ENCODE measurements around the gene DET1.
A peak's percentile ranks its signal among the peaks of the same experiment; 100 is the strongest.
"Not testable (repeated sequence)": the region's sequence is repeated elsewhere in the genome, so short reads cannot be mapped to it uniquely, and the experiment has no call there.

The DET1 gene
- 0.20 to 1.9 (median 0.68) reads per million in 18 experiments for total RNA-seq

DNA sequence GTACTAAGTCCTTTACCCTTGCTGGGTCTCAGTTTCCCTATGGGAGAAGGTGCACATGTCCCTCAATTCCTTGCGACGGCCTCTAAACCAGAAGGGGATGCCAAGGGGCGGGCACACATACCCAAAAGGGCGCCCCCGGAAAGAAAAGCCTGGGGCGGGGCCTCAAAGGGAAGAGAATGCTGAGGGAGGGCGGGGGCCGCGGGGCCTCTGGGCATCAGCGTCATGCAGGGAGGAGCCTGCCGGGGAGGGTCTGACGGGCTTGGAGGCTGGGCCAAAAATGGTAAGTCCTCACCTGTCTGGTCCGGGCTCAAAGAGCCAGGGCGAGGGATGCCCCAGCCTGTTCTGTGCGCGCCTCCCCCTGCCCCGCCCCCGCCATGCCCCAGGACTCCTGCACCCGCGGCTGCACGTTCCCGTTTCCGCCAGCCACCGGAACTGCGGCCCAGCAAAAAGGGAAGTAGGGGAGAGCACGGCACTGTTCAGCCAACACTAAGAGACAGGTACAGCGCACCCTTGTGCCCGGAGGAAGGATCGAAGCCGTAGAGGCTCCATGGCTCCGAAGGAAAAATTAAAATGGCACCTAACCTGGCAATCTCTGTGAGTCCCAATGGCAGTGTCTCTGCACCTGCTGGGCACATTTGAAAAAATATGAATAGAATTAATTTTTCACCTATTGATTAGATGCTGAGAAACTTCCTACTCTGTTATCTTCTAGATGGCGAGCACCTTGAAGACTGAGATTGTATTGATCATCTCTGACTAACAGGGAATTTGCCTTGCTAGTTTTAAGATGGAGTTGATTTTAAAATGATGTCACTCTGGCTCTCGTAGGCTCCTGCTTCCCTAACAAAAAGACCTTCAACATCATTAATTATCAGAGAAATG is at the start of gene DET1:
TSS of gene DET1 (minus strand) at position 434 of the 882 bp plus-strand sequence. CDS start 14,976 bp downstream, outside the sequence.
- peak; percentile 94 for DNase-seq

DNA sequence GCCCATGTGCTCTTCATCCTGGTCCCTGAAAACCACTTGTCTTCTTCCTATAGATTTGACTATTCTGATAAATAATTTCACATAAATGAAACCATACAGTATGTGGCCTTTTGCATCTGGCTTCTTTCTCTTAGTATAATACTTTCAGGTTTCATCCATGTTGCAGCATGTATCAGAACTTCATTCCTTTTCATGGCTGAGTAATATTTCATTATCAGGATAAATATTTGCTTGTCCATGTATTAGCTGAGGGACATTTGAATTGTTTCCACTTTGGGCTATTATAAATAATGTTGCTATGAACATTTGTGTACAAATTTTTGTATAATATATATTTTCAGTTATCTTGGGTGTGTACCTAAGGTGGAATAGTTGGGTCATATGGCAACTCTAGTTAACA is 44.9 kb upstream of the DET1 start:
- DNase-seq, result no peak

DNA sequence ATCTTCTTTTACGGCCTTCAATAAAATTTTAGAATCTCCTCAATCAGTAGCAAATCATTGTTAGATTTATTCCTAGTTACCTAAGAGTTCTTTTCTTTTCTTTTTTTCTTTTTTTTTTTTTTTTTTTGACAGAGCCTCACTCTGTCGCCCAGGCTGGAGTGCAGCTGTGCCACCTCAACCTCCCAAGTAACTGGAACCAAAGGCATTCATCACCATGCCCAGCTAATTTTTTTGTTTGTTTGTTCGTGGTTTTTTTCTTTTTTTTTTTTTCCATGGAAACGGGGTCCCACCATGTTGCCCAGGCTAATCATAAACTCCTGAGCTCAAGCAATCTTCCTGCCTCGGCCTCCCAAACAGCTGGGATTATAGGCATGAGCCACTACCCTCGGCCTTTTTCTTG is 44.3 kb upstream of the DET1 start:
- no peak for DNase-seq

GRCh38 chr15:88586401-88587162 is 40.1 kb upstream of the DET1 start:
- no peak for DNase-seq

DNA sequence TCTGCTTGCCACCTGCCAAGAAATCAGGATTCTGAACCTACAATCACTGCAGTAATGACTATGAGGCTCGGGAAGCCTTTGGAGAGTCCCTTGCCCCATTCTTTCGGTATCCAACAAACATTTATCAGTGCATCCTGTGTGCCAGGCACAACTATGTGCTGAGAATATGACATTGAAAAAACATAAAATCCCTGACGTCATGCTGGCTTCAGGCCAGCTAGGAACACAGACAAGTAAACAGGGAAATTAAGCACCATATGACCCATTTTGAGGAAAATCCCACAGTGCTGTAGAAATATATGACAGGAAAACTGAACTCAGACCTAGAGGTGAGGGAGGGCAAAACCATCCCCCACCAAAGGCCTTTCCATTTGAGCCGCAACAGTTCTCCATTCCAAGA is 34.1 kb upstream of the DET1 start:
- no peak for DNase-seq

DNA sequence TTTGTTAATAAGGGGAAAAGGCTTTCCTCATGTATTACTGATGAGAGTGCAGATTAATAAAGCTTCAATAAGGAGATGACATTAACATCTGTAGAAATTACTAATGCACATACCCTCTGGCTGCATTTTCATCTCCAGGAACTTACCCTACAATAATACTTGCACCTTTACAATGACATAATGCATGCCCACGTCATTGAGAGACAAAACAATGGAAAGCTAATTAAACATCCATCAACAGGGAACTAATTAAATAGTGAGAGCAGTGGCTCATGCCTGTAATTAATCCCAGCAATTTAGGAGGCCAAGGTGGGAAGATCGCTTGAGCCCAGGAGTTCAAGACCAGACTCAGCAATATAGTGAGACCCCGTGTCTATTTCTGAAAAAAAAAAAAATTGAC is 32.8 kb upstream of the DET1 start:
- DNase-seq, result no peak

GRCh38 chr15:88574655-88575054 is 28.2 kb upstream of the DET1 start:
- no peak for DNase-seq

DNA sequence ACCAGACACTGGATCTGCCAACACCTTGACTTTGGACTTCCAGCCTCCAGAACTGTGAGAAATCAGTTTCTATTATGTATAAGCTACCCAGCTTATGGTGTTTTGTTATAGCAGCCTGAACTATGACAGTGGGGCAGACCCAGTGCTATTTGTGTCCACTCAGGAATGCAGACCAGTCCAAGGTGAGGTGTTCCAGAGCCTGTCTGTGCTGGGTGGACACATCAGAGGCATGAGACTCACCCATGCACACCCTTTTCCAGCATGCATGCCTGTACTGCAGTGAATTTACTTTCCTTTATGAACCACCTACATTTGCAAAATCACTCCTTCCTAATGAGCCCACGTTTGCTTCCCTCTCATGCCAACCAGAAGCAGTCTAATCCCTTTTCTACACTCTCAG is 27.6 kb upstream of the DET1 start:
- no peak for DNase-seq

DNA sequence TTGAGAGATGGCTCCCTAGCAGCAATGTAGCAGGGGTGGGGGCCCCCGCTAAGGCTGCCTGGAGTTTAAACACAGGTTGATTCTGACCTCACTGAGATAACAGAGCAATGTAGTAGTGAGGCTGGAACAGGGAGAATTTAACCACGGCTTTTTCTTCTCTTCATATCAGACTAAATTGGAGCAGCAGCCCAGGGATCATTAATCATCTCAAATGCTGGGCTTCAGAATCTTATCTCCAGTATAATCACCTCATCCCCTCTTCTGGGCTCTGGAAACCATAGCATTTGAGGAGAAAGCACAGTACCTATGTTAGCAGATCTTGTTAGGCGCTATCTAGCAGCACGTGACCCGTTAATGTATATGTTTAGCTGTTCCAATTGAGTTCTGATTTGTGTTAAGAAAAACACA is 25.4 kb upstream of the DET1 start:
- DNase-seq, result no peak

DNA sequence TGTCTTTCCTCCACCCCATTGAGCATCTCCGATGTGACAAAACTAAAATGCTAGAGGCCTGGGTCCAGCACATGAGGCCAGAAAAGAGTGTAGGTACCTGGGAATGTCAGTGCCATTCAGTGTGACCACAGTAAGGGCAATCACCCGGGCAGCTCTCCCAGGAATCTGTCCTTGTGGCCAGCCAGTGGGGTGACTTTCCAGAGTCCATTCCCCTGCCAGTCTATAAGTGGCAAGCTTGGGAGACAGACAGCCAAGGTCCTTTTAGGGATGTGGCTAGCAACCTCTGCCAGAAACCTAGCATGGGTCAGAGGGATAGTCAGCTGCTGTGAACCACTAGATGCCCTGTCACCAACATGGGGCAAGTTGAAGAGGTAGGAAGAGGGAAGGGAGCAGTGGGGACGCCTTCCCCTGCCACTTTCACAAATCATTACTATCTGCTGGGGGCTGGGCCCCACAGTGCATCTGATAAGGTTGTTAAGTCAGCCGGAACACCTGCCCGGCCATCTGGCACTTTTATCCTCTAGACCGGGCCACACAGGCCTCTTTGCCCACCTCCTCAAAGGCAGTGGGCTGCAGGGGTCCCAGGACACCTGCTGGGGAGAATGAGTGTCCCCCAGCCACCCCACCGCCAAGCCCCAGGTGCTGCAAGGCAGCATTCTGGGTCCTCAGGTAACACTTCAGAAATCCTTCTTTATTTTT is 24.8 kb upstream of the DET1 start:
- DNase-seq, result no peak

- DNase-seq, result no peak
These were observed 22.1 kb upstream of the DET1 start for GRCh38 chr15:88568589-88568988.

DNA sequence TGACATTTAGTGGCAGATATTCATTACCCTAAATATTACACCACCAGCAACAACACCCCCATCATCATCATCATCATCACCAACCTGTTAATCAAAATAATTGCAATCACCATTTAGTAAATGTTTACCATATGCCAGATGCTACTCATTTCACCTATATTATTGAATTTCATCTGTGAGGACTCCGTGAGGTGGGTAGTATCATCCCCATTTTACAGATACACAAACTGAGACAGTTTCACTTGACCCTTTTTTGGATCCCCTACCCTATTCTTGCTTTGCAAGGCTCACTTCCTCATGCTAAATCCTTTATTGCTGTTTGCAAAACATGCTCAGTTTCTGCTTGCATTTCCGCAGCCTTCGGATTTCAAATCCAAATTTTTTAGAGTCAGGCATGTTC is 18.3 kb upstream of the DET1 start:
- DNase-seq, result no peak

GRCh38 chr15:88563638-88564037 is 17.2 kb upstream of the DET1 start:
- no peak for DNase-seq

DNA sequence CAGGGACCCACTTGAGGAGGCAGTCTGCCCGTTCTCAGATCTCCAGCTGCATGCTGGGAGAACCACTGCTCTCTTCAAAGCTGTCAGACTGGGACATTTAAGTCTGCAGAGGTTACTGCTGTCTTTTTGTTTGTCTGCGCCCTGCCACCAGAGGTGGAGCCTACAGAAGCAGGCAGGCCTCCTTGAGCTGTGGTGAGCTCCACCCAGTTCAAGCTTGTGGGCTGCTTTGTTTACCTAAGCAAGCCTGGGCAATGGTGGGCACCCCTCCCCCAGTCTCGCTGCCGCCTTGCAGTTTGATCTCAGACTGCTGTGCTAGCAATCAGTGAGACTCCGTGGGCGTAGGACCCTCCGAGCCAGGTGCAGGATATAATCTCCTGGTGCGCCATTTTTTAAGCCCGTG is 13.1 kb upstream of the DET1 start:
- not testable (repeated sequence) for DNase-seq

GRCh38 chr15:88558026-88558425 is 11.5 kb upstream of the DET1 start:
- DNase-seq, result not testable (repeated sequence)

DNA sequence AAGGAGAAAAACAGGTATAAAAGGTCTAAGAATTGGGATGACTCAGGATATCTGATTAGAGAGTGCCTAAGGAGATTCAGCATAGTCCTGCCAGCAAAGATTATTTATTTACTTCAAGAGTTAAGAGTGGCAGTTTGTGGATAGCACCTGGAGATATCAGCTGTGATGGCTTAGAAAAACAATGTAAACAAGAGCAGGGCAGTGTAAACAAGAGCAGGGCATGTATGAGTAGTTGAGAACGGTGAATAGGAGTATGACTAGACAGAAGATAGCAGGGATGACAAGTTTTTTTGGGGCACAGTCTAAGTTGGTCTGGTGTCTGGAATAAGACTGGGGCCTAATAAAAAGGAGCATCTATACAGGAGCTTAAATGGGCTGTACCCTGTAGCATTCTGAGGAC is 1.5 kb upstream of the DET1 start:
- not testable (repeated sequence) for DNase-seq

- not testable (repeated sequence) for DNase-seq
These were observed 768 bp downstream of the DET1 start for GRCh38 chr15:88545578-88546247.

DNA sequence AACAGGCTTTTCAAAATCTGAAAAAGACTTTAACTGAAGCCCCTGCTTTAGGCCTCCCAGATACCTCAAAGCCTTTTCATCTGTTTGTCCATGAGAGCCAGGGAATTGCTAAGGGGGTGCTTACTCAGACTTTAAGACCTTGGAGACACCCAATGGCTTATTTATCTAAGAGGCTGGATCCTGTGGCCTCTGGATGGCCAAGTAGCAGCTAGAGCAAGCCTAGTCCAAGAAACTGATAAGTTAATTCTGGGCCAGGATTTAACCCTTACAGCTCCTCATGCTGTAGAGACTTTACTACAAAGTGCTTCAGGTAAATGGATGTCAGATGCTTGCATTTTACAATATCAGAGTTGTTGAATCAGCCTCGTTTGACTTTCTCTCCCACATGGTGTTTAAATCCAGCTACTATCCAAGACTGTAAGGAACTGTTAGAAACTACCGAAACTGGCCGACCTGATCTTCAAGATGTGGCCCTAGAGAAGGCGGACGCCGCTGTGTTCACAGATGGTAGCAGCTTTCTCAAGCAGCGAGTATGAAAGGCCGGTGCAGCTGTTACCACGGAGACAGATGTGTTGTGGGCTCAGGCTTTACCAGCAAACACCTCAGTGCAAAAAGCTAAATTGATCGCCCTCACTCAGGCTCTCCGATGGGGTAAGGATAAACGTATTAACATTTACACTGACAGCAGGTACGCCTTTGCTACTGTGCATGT is 3.3 kb downstream of the DET1 start:
- no peak for DNase-seq

- no peak for DNase-seq
These were observed 4.1 kb downstream of the DET1 start for GRCh38 chr15:88542342-88542733.

- DNase-seq, result no peak
These were observed 4.7 kb downstream of the DET1 start for GRCh38 chr15:88541709-88542341.

DNA sequence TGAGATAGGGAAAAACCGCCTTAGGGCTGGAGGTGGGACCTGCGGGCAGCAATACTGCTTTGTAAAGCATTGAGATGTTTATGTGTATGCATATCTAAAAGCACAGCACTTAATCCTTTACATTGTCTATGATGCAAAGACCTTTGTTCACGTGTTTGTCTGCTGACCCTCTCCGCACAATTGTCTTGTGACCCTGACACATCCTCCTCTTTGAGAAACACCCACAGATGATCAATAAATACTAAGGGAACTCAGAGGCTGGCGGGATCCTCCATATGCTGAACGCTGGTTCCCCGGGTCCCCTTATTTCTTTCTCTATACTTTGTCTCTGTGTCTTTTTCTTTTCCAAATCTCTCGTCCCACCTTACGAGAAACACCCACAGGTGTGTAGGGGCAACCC is 5.4 kb downstream of the DET1 start:
- not testable (repeated sequence) for DNase-seq

Data from inflammatory macrophage (primary cell).